22Rv1 (cell line): ENCODE data around the gene MTRFR.

Experiments used
- ZFX ChIP-seq: fragments of 450-650 bp; IDR thresholded peaks from 2 replicates; pipeline ENCODE4 v1.6.1; 2017; ENCODE audit warnings: antibody characterized with exemption, borderline replicate concordance
- TF ChIP-seq, protein P1 (sequence below): fragments of 450-650 bp; IDR thresholded peaks from 2 replicates; pipeline ENCODE4 v1.5.1; 2017; ENCODE audit warnings: mild to moderate bottlenecking

DNA sequence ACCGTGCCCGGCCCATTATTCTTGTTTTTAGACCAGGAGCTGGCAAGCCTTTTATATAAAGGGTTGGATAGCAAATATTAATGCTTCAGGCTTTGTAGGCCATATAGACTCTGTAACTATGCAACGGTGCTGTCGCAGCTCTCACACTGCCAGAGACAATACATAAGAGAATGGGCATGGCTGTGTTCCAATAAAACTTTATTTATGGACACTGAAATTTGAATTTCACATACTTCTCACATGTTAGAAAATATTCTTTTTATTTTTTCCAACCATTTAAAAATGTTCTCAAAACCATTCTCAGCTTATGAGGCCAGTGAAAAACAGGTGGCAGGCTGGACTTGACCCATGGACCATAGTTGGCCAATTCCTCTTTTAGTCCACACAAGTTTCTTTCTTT, 51.4 kb downstream of the MTRFR start:
- TF ChIP-seq, protein P1, sequence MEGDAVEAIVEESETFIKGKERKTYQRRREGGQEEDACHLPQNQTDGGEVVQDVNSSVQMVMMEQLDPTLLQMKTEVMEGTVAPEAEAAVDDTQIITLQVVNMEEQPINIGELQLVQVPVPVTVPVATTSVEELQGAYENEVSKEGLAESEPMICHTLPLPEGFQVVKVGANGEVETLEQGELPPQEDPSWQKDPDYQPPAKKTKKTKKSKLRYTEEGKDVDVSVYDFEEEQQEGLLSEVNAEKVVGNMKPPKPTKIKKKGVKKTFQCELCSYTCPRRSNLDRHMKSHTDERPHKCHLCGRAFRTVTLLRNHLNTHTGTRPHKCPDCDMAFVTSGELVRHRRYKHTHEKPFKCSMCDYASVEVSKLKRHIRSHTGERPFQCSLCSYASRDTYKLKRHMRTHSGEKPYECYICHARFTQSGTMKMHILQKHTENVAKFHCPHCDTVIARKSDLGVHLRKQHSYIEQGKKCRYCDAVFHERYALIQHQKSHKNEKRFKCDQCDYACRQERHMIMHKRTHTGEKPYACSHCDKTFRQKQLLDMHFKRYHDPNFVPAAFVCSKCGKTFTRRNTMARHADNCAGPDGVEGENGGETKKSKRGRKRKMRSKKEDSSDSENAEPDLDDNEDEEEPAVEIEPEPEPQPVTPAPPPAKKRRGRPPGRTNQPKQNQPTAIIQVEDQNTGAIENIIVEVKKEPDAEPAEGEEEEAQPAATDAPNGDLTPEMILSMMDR: no peak
- no peak for TF ChIP-seq ZFX
